DMS79 (cell line): Measurements from ENCODE around the gene ATP6V0D1.
"Not testable (repeated sequence)": the region's sequence is repeated elsewhere in the genome, so short reads cannot be mapped to it uniquely, and the experiment has no call there.

ENCODE experiments used
- DNase-seq: peaks from one replicate; lab custom pipeline; 2025; lab: John Stamatoyannopoulos, UW

ATP6V0D1 gene

DNA sequence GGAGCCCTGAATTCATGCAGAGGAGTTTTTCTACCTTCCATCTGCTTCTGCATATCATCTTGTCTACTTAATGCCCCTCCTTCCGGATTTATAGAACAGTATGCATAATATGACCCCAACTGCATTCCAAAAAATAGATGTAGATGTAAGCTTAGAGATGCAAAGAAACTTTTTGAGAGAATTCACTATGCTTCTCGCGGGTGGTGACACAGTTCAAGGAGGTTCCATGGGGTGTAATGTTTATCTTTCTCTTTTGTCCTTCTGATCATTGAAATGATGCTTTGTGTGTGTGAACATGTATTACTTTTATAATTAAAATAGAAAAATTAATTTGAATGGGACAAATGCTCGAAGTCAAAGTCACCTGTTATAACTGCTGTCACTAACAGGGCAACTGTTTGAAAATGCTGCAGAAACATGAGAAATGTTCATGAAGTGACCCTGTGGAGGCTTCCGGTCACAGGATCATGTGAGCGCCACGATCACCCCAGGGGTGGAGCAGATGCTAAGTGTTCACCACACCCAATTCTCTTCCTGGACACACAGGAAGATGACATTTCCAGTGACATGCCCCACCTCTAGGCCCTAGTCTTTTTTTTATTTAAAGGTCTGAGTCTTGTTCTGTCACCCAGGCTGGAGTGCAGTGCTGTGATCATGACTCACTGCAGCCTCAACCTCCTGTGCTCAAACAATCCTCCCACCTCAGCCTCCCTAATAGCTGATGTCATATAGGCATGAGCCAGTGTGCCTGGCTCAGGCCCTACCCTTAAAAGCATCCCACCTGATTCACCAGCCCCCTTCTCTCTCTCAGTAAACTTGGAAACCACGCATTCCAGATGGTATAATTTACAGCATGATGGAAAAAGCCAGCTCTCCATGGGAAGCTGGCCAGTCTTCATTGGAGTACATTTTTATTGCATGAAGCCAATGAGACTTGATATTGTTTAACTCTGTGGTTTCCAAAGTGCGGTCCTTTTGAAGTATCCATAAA is 23.4 kb upstream of the ATP6V0D1 start:
- DNase-seq = peak; percentile 22

DNA sequence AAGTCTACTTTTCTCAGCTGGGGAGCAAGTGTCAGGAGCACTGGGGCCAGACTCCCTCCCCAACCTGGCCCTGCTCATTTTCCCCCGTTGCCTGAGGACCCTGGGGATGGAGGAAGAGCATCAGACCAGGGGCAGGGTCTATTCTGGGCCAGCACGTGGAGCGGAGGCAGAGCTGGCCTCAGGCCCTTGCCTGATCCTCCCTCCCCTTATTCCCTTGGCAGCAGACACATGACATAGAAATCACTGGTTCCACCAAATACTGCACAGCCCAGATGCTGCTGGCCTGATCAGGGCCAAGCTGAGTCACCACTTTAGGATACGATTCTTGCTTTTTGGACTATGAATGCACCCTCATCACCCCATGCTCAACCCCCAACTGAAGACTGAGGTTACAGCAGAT is 18.1 kb upstream of the ATP6V0D1 start:
- DNase-seq = no peak

DNA sequence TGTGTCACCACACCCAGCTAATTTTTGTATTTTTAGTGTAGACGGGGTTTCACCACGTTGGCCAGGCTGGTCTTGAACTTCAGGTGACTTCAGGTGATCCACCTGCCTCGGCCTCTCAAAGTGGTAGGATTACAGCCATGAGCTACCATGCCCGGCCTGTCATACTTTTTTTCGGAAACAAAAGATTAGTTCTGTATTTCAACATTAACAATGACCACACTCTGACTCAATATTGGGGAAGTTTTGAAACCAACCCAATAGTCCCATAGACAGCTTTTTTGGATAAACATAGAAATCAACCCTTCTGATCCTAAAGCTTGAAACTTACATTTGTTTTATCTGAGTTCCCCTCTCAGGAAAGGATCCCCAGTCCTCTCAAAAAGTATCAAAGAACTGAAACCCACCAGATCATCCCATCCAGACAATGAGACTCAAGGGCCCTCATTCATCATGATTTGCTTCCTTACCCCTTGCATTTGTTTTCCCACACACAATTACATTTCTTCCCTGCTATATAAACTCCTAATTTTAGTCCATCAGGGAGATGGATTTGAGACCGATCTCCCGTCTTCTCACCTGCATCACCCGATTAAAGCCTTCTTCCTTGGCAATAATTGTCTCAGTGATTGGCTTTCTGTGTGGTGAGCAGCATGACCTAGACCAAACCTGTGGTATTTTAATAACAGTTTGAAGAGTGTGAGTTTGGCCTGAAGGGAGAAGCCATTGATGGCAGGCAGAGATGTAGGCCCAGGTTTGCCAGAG is 9.6 kb upstream of the ATP6V0D1 start:
- no peak for DNase-seq

DNA sequence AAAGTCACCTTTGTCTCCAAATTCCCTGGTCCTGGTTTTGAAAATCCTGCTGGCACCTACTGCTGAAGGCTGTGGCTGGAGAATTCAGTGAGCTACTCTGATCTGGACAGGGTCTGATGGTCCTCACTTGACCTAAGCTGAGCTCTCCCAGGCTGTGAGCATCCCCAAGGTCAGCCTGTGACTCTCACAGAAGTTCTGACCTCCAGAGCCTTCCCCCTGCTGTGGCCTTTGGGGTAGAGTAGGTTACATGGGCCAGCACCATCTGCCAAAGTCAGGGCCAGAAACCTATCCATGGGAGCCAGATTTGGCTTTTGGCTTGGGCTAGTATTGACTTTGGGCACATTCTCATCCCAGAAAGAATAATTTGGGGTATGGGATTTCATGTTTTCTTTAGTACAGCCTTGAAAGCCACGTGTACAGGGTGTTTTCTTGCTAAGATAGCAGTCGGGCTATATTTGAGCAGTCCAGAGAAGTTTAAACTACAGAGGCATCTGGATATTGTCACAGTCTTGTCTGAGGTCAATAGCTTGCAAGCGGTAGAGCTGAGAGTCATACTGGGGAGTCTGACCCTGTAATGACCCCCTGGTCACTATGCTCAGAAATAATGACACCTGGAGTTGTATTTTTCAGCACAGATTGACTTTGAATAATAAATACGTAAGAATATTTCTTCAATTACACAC is 8.6 kb upstream of the ATP6V0D1 start:
- DNase-seq = no peak

DNA sequence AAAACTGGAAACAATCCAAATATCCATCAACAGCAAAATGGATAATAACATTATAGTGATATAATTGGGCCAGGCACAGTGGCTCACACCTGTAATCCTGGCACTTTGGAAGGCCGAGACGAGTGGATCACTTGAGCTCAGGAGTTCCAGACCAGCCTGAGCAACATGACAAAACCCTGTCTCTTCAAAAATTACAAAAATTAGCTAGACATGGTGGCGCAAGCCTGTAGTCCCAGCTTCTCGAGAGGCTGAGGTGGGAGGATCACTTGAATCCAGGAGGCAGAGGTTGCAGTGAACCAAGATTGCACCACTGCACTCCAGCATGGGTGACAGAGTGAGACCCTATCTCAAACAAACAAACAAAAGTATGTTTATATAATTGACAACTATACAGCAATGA is 6.6 kb upstream of the ATP6V0D1 start:
- DNase-seq = not testable (repeated sequence)

DNA sequence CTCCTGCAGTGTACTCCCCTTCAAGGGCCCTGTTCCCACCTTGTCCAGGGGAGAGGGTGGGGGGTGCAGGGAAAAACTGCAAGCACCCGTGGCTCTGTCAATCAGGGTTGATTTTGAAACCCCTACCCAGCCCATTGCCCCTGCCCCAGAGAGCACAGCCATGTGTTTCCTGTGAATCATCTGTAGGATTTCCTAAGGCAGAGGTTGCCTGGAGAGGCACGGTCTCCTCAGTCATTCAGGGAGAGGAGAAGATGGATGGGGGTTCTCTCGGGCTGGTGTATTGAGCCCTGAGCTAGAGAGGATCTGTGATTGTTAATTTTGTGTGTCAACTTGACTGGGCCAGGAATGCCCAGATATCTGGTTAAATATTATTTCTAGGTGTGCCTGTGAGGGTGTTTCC is 5.8 kb upstream of the ATP6V0D1 start:
- no peak for DNase-seq

DNA sequence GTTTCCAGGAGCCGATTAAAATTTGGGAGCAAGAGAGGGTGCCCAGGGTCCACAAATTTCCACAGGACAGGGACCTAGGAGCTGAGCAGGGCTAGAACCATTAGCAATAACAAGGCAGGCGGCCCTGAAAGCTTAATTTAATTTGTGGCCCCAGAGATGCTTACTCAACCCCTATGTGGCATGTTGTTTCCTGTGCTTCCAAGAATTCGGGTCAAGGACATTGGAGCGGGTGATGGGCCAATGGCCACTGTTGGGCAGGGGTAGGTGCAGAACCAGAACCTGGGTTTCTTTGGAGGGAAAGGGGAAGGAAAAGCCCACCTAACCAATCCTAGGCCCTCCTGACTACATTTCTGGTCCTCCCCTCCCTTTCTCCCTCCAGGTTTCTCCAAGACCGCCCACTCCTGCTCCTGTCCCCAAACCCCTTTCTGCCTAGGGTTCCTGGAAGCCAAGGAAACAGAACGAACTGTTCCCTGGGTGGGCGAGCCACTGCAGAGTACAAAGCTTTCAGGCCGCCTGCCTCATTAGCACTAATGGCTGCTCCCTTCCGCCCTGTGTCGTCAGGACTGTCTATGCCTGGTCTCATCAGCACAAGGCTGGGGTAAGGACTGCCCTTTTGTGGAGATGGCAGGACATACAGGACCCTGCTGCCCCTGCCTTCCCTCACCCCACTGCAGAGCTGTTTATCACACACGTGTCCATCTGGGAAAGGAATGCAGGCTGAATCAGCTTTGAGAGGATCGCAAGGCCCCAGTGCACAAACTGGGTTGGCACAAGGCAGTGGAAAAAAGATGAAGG is 3.0 kb upstream of the ATP6V0D1 start:
- no peak for DNase-seq

DNA sequence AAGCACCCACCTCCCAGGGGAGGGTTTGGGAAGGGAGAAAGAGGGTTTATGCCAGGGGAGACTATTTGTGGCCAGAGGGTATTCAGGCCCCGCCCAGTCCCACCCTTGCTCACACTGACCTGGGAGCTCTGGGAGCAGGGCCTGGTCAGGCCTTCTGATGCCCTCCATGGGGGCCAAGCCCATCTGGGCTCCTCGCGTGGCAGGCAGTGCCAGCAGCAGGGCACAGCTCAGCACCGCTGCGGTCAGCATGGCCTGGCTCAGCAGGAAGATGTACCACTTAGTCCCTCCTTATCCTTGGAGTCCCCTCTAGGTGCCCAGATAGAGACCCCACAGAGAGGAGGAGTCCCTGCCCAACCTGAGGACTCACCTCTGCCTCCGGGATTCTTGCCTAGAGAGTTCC is 2.2 kb upstream of the ATP6V0D1 start, which contains the start of gene AGRP:
Gene AGRP, minus strand, starts transcription at position 398 of the 400 bp plus-strand sequence. Its CDS starts 149 bp downstream, at position 249.
- no peak for DNase-seq

DNA sequence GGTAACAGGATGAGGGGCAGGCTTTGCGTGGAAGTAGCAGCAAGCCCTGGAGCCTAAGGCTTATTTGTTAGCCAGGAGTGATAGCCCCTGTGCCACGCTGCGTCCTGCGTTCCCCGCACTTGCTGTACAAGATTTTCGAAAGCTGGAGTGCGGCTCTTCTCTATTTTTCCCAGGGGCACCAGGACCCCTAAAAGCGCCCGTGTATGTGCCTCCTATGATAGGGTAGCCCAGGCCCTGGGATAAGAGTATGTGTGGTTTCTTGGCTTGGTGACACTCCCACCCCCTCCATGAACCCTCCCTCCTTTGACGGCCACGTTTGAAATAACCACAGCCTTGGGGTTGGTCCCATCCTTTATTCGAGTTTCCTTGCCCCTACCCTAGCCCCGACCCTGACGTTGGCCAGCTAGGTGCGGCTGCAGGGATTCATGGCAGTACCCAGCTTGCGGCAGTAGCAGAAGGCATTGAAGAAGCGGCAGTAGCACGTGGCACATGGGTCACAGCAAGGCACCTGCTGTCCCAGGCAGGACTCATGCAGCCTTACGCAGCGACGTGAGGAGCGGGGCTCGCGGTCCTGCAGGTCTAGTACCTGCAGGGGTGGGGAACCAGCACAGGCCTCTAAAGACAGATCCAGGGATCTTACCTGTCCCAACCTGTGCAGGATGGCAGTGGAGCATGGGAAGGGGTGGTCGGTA is 1.4 kb upstream of the ATP6V0D1 start:
- DNase-seq = no peak

DNA sequence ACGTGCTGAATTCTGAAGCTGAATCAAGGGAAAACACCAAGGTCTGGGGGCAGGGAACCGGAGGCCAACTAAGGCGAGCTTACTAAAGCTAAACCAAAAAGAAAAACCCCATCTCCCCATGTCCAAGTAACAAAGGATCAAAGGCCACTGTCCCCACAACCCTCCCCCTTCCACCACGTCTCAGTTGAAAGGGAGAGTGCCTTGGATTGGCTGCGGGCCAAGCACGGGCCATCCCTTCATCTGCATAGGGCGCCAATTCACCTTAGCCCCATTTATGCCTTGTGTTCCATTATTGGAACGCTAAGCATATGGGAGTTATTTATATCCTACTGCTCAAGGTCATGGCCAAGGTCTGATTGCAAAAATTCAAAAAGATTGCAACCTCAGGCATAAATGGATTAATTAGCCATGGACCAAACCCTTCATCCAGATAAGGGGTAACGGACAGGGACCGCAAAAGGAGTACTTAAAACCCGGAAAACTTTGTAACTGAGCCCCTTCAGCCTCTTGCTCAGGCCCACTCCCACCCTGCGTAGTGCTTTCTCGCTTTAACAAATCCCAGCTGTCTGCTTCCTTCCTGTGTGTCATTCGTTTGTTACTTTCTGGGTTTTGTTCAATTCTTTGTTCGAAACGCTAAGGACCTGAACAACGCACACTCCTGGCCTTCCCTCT is 740 bp upstream of the ATP6V0D1 start:
- no peak for DNase-seq

DNA sequence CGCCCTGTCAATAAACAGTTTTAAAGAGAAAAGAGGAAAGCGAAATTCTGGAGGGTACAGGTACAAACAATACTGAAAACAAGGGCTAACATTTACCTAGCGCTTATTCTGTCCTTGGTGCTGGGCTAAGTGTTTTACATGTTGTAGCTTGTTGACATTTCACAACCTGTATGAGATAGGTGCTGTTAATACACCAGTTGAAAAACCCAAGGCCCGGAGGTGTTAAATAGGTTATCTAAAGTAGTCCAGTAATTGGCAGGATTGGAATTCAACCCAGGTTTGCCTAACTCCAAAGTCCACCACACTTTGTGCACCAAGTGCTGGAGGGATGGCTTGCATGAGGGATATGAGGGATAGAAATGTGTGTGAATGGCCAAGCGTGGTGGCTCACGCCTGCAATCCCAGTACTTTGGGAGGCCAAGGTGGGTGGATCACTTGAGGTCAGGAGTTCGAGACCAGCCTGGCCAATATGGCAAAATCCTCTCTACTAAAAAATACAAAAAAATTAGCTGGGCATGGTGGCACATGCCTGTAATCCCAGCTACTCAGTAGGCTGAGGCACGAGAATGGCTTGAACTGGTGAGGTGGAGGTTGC is 2.9 kb downstream of the ATP6V0D1 start:
- DNase-seq = no peak

DNA sequence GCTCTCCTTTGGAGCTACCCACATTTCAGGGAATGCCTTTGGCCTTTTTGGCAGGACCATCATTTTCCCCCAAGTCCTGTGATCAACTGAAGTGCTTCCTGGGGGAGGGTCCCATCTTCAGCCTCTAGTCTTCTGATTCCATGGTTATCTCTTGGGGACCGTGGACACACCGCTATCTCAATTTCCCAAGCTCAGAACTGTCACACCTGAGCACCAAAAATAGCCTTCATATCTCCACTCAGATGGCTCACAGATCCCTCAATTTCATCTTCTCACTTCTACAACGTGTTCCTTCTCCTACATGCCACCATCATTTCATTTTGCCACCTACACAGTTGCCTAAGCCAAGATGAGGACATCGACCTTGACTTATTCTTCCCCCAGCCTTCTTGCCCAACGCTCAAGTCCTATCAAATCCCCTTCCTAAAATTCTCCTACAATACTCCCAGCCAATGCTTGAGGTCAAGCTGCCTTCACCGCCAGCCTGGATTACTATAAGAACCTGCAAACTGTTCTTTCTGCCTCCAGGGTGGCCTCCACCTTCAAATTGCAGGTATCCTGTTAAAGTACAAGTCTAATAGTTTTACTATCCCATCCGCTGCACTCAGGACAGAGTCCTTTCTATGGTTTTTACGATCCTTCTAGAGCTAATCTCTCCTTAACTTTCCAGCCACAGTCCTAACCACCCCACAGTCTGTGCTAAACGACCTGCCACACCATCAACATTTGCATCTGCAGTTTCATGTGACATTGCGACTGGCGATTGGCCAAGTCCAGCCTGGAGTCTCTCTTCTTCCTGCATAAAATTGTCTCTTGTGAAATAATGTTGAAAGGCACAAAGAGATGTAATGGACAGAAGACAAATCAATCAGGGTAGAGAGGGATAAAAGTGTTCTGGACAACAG is 6.2 kb downstream of the ATP6V0D1 start:
- peak; percentile 51 for DNase-seq

DNA sequence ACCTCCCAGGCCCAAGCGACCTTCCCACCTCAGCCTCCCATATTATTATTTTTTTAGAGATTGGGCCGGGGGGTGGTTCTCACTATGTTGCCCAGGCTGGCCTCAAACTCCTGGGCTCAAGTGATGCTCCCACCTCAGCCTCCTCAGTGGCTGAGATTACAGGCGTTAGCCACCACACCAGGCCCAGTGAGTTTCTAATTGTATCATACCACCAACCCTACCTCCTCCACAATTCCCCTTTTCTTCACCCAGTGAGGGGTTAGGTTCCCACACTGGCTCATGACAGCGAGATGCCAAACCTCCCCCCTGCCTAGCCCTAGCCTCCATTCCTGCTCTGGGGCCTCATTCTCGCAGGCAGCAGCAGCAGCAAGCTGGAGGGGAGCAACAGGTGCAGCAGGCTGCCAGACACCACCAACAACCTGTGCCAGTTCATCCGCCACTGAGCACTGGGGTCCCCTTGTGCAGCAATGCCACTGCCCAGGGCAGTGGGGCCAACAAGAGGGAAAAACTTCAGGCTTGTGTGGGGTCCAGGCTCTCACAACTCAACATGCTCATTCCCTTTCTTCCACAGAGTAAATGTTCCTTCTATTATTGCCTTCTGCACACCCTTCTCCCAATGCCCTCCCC is 9.1 kb downstream of the ATP6V0D1 start:
- DNase-seq = no peak

DNA sequence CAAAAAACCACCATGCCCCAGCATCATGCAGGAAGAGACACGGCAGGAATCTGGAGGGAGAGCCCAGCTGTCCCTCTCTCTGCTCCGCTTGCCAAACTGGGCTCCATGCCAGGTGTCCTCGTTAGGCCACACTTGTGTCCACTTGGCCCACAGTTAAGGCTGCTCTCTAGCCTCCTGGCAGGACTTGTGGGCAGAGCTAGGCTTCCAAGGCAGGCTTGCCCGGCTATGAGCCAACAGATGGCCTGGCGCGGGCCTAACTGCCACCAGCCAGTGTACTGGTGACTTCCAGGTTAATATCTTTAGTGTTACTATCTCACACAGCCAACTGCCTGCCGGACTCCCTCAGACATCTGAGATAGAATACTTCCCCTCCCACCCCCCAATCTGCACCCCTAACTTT is 10.6 kb downstream of the ATP6V0D1 start:
- peak; percentile 44 for DNase-seq

DNA sequence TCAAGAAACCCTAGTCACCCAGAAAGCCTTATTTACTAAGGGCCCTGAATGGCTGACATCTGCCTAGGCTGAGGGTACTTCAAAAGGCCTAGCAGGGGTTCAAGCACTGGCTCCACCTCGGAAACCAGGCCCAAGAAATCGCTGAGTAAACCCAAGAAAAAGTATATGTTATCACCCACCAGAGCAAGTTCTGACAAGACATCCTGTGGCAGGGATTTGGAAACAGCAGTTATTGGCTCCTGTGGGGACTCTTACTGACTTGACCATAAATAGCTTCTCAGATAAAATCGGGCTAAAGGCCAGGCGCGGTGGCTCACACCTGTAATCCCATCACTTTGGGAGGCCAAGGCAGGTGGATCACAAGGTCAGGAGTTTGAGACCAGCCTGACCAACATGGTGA is 12.2 kb downstream of the ATP6V0D1 start:
- no peak for DNase-seq

DNA sequence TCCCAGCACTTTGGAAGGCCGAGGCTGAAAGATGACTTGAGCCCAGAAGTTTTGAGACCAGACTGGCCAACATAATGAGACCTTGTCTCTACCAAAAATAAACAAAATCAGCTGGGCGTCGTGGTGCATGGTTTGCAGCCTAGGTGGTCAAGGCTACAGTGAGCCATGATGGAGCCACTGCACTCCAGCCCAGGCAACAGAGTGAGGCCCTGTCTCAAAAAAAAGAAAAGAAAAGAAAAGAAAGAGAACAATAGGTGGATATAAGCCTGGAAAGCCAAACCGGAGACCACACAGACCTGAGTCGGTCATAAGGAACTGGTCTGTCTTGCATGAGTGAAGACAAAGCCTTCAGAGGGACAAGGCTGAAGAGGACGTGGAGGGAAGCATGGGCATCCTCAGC is 14.4 kb downstream of the ATP6V0D1 start:
- no peak for DNase-seq

DNA sequence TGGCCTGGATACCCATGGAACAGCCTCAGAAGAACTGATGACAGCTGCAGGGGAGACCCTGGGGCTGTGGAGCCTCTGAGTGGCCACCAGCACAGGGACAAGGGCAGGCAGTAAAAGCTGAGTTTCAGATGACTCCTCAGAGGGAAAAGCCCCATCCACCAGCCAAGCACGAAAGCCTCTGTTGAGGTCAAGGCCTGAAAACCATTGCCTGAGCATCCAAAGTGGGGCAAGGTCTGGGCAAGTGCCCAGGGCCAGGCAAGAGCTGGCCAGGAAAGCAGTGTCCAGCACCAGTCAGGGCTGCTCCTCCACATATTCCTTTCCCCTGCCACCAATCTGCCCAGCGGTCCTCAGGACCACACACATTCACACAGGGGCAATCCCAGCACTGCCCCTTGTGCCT is 16.4 kb downstream of the ATP6V0D1 start:
- DNase-seq = no peak

DNA sequence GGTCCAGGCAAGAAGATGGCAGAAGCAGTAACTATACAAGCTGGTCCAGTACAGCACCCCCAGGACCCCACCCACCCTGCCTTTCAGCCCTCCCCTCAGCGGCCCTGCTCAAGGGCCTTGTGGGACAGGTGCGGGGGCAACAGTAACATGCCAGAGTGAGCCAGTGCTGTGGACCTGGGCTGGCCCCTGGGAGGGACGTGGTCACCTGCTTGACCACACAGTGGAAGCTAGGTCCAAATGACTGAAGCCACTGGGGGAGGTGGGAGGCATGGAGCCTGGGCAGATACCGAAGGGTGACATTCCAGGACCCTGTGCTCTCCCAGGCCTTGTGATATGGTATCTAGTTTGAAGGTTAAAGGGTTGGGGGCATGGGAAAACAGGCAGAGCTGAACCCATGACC is 17.3 kb downstream of the ATP6V0D1 start:
- DNase-seq = no peak
